SK-N-SH (cell line): ENCODE results near the gene FTO. TPM values are rescaled to one million over a fixed set of nuclear protein-coding genes. Genes with fewer than 3 reads are reported as not detected.

Experiments used
- CTCF ChIA-PET: fragments of 300-600, 350-600 bp; formaldehyde crosslinking; extraction: SDS; loops from one replicate; lab custom pipeline; 2021; lab: Yijun Ruan, JAX
- POLR2A ChIA-PET: fragments of 350-600 bp; sonication (Branson Sonifier 250); formaldehyde crosslinking; extraction: SDS; loops from one replicate; lab custom pipeline; 2020; ENCODE audit warnings: antibody characterized with exemption, inconsistent platforms; lab: Yijun Ruan, JAX
- DNase-seq: peaks from one replicate; pipeline ENCODE4 v3.0.0; 2012
- H2AFZ ChIP-seq: fragments of 200-600 bp; sonication (generic); 2 replicates; pipeline ENCODE4 v1.8.1; 2016; ENCODE audit warnings: antibody characterized with exemption, mild to moderate bottlenecking, low read depth
- H3F3A ChIP-seq: fragments of 200-600 bp; sonication (generic); replicated peaks from 2 replicates; pipeline ENCODE3; 2016; ENCODE audit warnings: antibody characterized with exemption, mild to moderate bottlenecking; ENCODE audit not compliant: insufficient read depth
- H3K27ac ChIP-seq, 2 experiments: fragments of 200-500 bp in 1 of 2; fragments of 200-600 bp in 1 of 2; sonication (Bioruptor generic) in 1 of 2; sonication (generic), shearing (Covaris generic) in 1 of 2; 2 replicates each; pipeline versions ENCODE4 v1.5.1 to v1.6.1; 2014 to 2016; ENCODE audit warnings: low read depth in 2 of 2, inconsistent platforms in 1 of 2, low read length in 1 of 2, mild to moderate bottlenecking in 1 of 2, mixed read lengths in 1 of 2
- H3K27me3 ChIP-seq: fragments of 200-600 bp; sonication (generic), shearing (Covaris generic); 2 replicates; pipeline ENCODE4 v1.6.1; 2016; ENCODE audit warnings: mixed run types; ENCODE audit not compliant: insufficient read depth
- H3K36me3 ChIP-seq, 2 experiments: fragments of 200-500 bp in 1 of 2; fragments of 200-600 bp in 1 of 2; sonication (Bioruptor generic) in 1 of 2; sonication (generic) in 1 of 2; replicated peaks in 1 of 2; 2 replicates each; pipeline versions ENCODE3 to v1.5.1; 2014 to 2016; ENCODE audit warnings: low read length in 1 of 2, mild to moderate bottlenecking in 1 of 2; ENCODE audit not compliant: insufficient read depth in 2 of 2, control insufficient read depth in 1 of 2
- H3K4me1 ChIP-seq, 2 experiments: fragments of 200-500 bp in 1 of 2; fragments of 200-600 bp in 1 of 2; sonication (Bioruptor generic) in 1 of 2; sonication (generic), shearing (Covaris generic) in 1 of 2; 2 replicates each; pipeline versions ENCODE4 v1.5.1 to v1.6.1; 2014 to 2016; ENCODE audit warnings: low read depth in 1 of 2, low read length in 1 of 2, mixed run types in 1 of 2; ENCODE audit not compliant: insufficient read depth in 2 of 2, control insufficient read depth in 1 of 2
- H3K4me2 ChIP-seq: fragments of 200-600 bp; sonication (generic), shearing (Covaris generic); 2 replicates; pipeline ENCODE4 v1.6.1; 2017; ENCODE audit warnings: mixed run types
- H3K4me3 ChIP-seq, 2 experiments: fragments of 200-500 bp in 1 of 2; fragments of 200-600 bp in 1 of 2; sonication (Bioruptor generic) in 1 of 2; sonication (generic), shearing (Covaris generic) in 1 of 2; 2 replicates each; pipeline versions ENCODE4 v1.5.1 to v1.8.1; 2014 to 2016; ENCODE audit warnings: low read depth in 2 of 2, inconsistent platforms in 1 of 2, low read length in 1 of 2, mild to moderate bottlenecking in 1 of 2, mixed read lengths in 1 of 2, moderate library complexity in 1 of 2
- H3K79me2 ChIP-seq: fragments of 200-600 bp; sonication (generic); 2 replicates; pipeline ENCODE4 v1.8.1; 2017; ENCODE audit warnings: mild to moderate bottlenecking; ENCODE audit not compliant: insufficient read depth
- H3K9ac ChIP-seq: fragments of 200-600 bp; sonication (generic); 2 replicates; pipeline ENCODE4 v1.6.1; 2017; ENCODE audit warnings: mixed run types
- H3K9me2 ChIP-seq: fragments of 200-600 bp; sonication (generic); 2 replicates; pipeline ENCODE4 v1.6.1; 2017; ENCODE audit warnings: mixed run types
- H3K9me3 ChIP-seq: fragments of 200-600 bp; sonication (generic); 2 replicates; pipeline ENCODE4 v1.6.1; 2017; ENCODE audit warnings: mixed run types, mild to moderate bottlenecking, moderate library complexity
- H4K20me1 ChIP-seq: fragments of 200-600 bp; sonication (generic); 2 replicates; pipeline ENCODE4 v1.6.1; 2017; ENCODE audit warnings: mild to moderate bottlenecking, mixed run types; ENCODE audit not compliant: insufficient read depth
- CHD2 ChIP-seq: fragments of 150-350 bp; IDR thresholded peaks from 2 replicates; pipeline ENCODE4 v1.6.1; 2018; ENCODE audit warnings: low read length; ENCODE audit not compliant: partially characterized antibody
- CTCF ChIP-seq: fragments of 200-600 bp; sonication (generic); IDR thresholded peaks from 2 replicates; pipeline ENCODE4 v1.6.1; 2017; ENCODE audit warnings: antibody characterized with exemption, mild to moderate bottlenecking, moderate library complexity
- EP300 ChIP-seq, 2 experiments: IDR thresholded peaks; 2 replicates each; pipeline versions ENCODE4 v1.4.0 to v1.6.1; 2012; ENCODE audit warnings: borderline replicate concordance in 1 of 2, low read depth in 1 of 2, low read length in 1 of 2
- EZH2phosphoT487 ChIP-seq: fragments of 200-600 bp; sonication (generic); IDR thresholded peaks from 2 replicates; pipeline ENCODE4 v1.6.1; 2017; ENCODE audit warnings: low read depth, mixed run types, mild to moderate bottlenecking, antibody characterized with exemption, moderate library complexity, borderline replicate concordance
- IRF3 ChIP-seq: fragments of 150-350 bp; IDR thresholded peaks from 2 replicates; pipeline ENCODE4 v1.6.1; 2016; ENCODE audit warnings: mild to moderate bottlenecking, low read depth, low read length
- JUND ChIP-seq: IDR thresholded peaks from 2 replicates; pipeline ENCODE4 v1.4.0; 2012
- MEF2A ChIP-seq: IDR thresholded peaks from 2 replicates; pipeline ENCODE4 v1.4.0; 2012; ENCODE audit warnings: low read depth, borderline replicate concordance
- REST ChIP-seq: IDR thresholded peaks from 2 replicates; pipeline ENCODE4 v1.6.1; 2012; ENCODE audit warnings: mild to moderate bottlenecking, low read depth, low read length, moderate library complexity
- TCF12 ChIP-seq: IDR thresholded peaks from 2 replicates; pipeline ENCODE4 v1.4.0; 2012
- USF2 ChIP-seq: fragments of 150-350 bp; IDR thresholded peaks from 2 replicates; pipeline ENCODE4 v1.6.1; 2017; ENCODE audit warnings: antibody characterized with exemption, low read length, low read depth, borderline replicate concordance
- ZBTB33 ChIP-seq: IDR thresholded peaks from 2 replicates; pipeline ENCODE4 v1.4.0; 2012; ENCODE audit warnings: low read depth, borderline replicate concordance
- WGBS: methylation state at CpG from one replicate; pipeline ENCODE4 v1.1.6; 2017; ENCODE audit warnings: low lambda C conversion rate; 5-methylcytosine and 5-hydroxymethylcytosine counted together
- polyA plus RNA-seq, 3 experiments: library from polyadenylated mRNA; depleted of rRNA; stranded (reverse); fragments of >200 nt; gene quantifications; 2 replicates each; pipeline ENCODE4 v1.2.3, GENCODE V29; 2012

The FTO gene
- polyA plus RNA-seq, 1 of the 3 experiments (the other 2 are of a cell fraction), result 41.2 TPM

- 96% methylated on average over 9 of the region's 9 CpGs for WGBS
- Histone ChIP-seq H3K27ac (peak overlapping the region in 1 of 2 experiments; percentile 50; a peak in 1 of 4 replicates), H2AFZ (no peak overlapping the region), H3K4me2 (no peak overlapping the region), H3K79me2 (no peaks in the 10 kb centered on the region), H3K27me3 (no peaks in the 10 kb centered on the region), H3K4me3 (no peak overlapping the region), H3K9me2 (no peaks in the 10 kb centered on the region), H3K4me1 (peaks cover 0 to 14% of the 10 kb centered on the region in 2 experiments; a peak in 2 of 4 replicates), H3K36me3 (peaks cover 0 to 5% of the 10 kb centered on the region in 2 experiments), H3K9me3 (no peaks in the 10 kb centered on the region), H4K20me1 (no peaks in the 10 kb centered on the region), H3K9ac (no peak overlapping the region), H3F3A (no peaks in the 10 kb centered on the region)
- DNase-seq, result peak; percentile 17
- ChIA-PET CTCF (no interaction called here), POLR2A (no interaction called here)
- TF ChIP-seq REST, result no peak
- no peak for TF ChIP-seq USF2
- no peak for TF ChIP-seq IRF3
- no peak for TF ChIP-seq ZBTB33
- TF ChIP-seq CTCF, result no peak
- TF ChIP-seq TCF12, result no peak
- no peak for TF ChIP-seq JUND
- no peak for TF ChIP-seq CHD2
- TF ChIP-seq MEF2A, result no peak
- TF ChIP-seq EP300 (IDR thresholded peaks at IDR 0.05; ENCODE audit: borderline replicate concordance in 1 of 2, low read depth in 1 of 2, low read length in 1 of 2), result no peak
- TF ChIP-seq EZH2phosphoT487, result no peak
These were observed 411.6 kb downstream of the FTO start for GRCh38 chr16:54115558-54115957.
